ENCODE data around the gene LSM7. TPM values are rescaled to one million over a fixed set of nuclear protein-coding genes. Genes with fewer than 3 reads are reported as not detected.

LSM7 gene
- total and polyA plus RNA-seq, 2 of the 13 experiments (the other 11 are each of a cell fraction or from before 2014, with no cell fraction given): 140 to 205 TPM

GRCh38 chr19:2274931-2275535 is 53.4 kb downstream of the LSM7 start (continued):
- TF ChIP-seq THYN1 (CRISPR knock-in tag; IDR thresholded peaks at IDR 0.05; ENCODE audit: borderline replicate concordance, low read depth) (no peak), SAP130 (CRISPR knock-in tag; IDR thresholded peaks at IDR 0.05; ENCODE audit: low read depth) (peak; percentile 55; the same call in 1 of the 2 replicates), MEF2D (CRISPR knock-in tag; IDR thresholded peaks at IDR 0.05) (no peak), SALL2 (CRISPR knock-in tag; IDR thresholded peaks at IDR 0.05) (no peak), SOX5 (CRISPR knock-in tag; IDR thresholded peaks at IDR 0.05; ENCODE audit: borderline replicate concordance) (peak; percentile 26; the same call in 1 of the 2 replicates), ZNF781 (CRISPR knock-in tag; IDR thresholded peaks at IDR 0.05; ENCODE audit: borderline replicate concordance, not compliant biosample characterization) (peak; percentile 44), ZNF383 (CRISPR knock-in tag; IDR thresholded peaks at IDR 0.05; ENCODE audit: borderline replicate concordance) (no peak), FOXK2 (IDR thresholded peaks at IDR 0.05) (no peak), ZNF441 (CRISPR knock-in tag; IDR thresholded peaks at IDR 0.05; ENCODE audit: borderline replicate concordance) (no peak), IRF9 (CRISPR knock-in tag; IDR thresholded peaks at IDR 0.05; ENCODE audit: borderline replicate concordance) (no peak), MXD4 (CRISPR knock-in tag; IDR thresholded peaks at IDR 0.05) (0 out of 2 replicates have a peak, but pooled peaks have one; percentile 56), ZNF337 (CRISPR knock-in tag; IDR thresholded peaks at IDR 0.05; ENCODE audit: borderline replicate concordance, low read depth) (no peak)
- TF ChIP-seq, protein P1, sequence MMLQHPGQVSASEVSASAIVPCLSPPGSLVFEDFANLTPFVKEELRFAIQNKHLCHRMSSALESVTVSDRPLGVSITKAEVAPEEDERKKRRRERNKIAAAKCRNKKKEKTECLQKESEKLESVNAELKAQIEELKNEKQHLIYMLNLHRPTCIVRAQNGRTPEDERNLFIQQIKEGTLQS (CRISPR knock-in tag; IDR thresholded peaks at IDR 0.05): no peak
- TF ChIP-seq, protein P2, sequence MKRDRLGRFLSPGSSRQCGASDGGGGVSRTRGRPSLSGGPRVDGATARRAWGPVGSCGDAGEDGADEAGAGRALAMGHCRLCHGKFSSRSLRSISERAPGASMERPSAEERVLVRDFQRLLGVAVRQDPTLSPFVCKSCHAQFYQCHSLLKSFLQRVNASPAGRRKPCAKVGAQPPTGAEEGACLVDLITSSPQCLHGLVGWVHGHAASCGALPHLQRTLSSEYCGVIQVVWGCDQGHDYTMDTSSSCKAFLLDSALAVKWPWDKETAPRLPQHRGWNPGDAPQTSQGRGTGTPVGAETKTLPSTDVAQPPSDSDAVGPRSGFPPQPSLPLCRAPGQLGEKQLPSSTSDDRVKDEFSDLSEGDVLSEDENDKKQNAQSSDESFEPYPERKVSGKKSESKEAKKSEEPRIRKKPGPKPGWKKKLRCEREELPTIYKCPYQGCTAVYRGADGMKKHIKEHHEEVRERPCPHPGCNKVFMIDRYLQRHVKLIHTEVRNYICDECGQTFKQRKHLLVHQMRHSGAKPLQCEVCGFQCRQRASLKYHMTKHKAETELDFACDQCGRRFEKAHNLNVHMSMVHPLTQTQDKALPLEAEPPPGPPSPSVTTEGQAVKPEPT (CRISPR knock-in tag; IDR thresholded peaks at IDR 0.05; ENCODE audit: low read depth): no peak
- TF ChIP-seq, protein P3, sequence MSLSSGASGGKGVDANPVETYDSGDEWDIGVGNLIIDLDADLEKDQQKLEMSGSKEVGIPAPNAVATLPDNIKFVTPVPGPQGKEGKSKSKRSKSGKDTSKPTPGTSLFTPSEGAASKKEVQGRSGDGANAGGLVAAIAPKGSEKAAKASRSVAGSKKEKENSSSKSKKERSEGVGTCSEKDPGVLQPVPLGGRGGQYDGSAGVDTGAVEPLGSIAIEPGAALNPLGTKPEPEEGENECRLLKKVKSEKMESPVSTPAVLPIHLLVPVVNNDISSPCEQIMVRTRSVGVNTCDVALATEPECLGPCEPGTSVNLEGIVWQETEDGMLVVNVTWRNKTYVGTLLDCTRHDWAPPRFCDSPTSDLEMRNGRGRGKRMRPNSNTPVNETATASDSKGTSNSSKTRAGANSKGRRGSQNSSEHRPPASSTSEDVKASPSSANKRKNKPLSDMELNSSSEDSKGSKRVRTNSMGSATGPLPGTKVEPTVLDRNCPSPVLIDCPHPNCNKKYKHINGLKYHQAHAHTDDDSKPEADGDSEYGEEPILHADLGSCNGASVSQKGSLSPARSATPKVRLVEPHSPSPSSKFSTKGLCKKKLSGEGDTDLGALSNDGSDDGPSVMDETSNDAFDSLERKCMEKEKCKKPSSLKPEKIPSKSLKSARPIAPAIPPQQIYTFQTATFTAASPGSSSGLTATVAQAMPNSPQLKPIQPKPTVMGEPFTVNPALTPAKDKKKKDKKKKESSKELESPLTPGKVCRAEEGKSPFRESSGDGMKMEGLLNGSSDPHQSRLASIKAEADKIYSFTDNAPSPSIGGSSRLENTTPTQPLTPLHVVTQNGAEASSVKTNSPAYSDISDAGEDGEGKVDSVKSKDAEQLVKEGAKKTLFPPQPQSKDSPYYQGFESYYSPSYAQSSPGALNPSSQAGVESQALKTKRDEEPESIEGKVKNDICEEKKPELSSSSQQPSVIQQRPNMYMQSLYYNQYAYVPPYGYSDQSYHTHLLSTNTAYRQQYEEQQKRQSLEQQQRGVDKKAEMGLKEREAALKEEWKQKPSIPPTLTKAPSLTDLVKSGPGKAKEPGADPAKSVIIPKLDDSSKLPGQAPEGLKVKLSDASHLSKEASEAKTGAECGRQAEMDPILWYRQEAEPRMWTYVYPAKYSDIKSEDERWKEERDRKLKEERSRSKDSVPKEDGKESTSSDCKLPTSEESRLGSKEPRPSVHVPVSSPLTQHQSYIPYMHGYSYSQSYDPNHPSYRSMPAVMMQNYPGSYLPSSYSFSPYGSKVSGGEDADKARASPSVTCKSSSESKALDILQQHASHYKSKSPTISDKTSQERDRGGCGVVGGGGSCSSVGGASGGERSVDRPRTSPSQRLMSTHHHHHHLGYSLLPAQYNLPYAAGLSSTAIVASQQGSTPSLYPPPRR (CRISPR knock-in tag; IDR thresholded peaks at IDR 0.05; ENCODE audit: borderline replicate concordance): no peak
- TF ChIP-seq, protein P4, sequence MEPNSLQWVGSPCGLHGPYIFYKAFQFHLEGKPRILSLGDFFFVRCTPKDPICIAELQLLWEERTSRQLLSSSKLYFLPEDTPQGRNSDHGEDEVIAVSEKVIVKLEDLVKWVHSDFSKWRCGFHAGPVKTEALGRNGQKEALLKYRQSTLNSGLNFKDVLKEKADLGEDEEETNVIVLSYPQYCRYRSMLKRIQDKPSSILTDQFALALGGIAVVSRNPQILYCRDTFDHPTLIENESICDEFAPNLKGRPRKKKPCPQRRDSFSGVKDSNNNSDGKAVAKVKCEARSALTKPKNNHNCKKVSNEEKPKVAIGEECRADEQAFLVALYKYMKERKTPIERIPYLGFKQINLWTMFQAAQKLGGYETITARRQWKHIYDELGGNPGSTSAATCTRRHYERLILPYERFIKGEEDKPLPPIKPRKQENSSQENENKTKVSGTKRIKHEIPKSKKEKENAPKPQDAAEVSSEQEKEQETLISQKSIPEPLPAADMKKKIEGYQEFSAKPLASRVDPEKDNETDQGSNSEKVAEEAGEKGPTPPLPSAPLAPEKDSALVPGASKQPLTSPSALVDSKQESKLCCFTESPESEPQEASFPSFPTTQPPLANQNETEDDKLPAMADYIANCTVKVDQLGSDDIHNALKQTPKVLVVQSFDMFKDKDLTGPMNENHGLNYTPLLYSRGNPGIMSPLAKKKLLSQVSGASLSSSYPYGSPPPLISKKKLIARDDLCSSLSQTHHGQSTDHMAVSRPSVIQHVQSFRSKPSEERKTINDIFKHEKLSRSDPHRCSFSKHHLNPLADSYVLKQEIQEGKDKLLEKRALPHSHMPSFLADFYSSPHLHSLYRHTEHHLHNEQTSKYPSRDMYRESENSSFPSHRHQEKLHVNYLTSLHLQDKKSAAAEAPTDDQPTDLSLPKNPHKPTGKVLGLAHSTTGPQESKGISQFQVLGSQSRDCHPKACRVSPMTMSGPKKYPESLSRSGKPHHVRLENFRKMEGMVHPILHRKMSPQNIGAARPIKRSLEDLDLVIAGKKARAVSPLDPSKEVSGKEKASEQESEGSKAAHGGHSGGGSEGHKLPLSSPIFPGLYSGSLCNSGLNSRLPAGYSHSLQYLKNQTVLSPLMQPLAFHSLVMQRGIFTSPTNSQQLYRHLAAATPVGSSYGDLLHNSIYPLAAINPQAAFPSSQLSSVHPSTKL (CRISPR knock-in tag; IDR thresholded peaks at IDR 0.05): no peak

All from HepG2 (cell line).